CD4-positive, alpha-beta T cell treated with Interleukin-4 for 1 hour (primary cell): ENCODE data around the gene SPINK13.
"Not testable (repeated sequence)": the region's sequence is repeated elsewhere in the genome, so short reads cannot be mapped to it uniquely, and the experiment has no call there.

Source experiments
- DNase-seq, 2 donors: peaks; one replicate each; pipeline ENCODE4 v3.0.0-alpha.2; 2020 to 2022

Gene SPINK13

GRCh38 chr5:148268566-148268965 is at the start of gene SPINK13:
SPINK13 (plus strand) TSS chr5:148268794; CDS start chr5:148270073, 1,279 bp downstream.
- DNase-seq = no peak

- no peak for DNase-seq
Measured at GRCh38 chr5:148221508-148221907, 47.1 kb upstream of the SPINK13 start.

GRCh38 chr5:148224117-148224742 is 44.4 kb upstream of the SPINK13 start:
- DNase-seq = no peak

GRCh38 chr5:148228392-148228984 is 40.1 kb upstream of the SPINK13 start:
- DNase-seq = no peak

- DNase-seq = no peak
Measured at GRCh38 chr5:148229840-148230239, 38.8 kb upstream of the SPINK13 start.

- DNase-seq = no peak
Measured at GRCh38 chr5:148230240-148230639, 38.4 kb upstream of the SPINK13 start.

- DNase-seq = no peak
Measured at GRCh38 chr5:148237785-148238417, 30.7 kb upstream of the SPINK13 start.

GRCh38 chr5:148238418-148238794 is 30.2 kb upstream of the SPINK13 start, which contains the start of gene MARCOL:
MARCOL (plus strand) TSS chr5:148238525; CDS start chr5:148238598, 73 bp downstream.
- DNase-seq = no peak

- no peak for DNase-seq
Measured at GRCh38 chr5:148248894-148249293, 19.7 kb upstream of the SPINK13 start.

- DNase-seq = no peak
Measured at GRCh38 chr5:148255456-148255855, 13.1 kb upstream of the SPINK13 start.

- DNase-seq = no peak
Measured at GRCh38 chr5:148259288-148259687, 9.3 kb upstream of the SPINK13 start.

GRCh38 chr5:148261221-148261620 is 7.4 kb upstream of the SPINK13 start:
- DNase-seq = no peak

GRCh38 chr5:148267962-148268361 is 632 bp upstream of the SPINK13 start:
- no peak for DNase-seq

- DNase-seq = not testable (repeated sequence)
Measured at GRCh38 chr5:148275129-148275528, 6.5 kb downstream of the SPINK13 start.

GRCh38 chr5:148280893-148281292 is 12.3 kb downstream of the SPINK13 start:
- DNase-seq = not testable (repeated sequence)

- DNase-seq = not testable (repeated sequence)
Measured at GRCh38 chr5:148281336-148281735, 12.7 kb downstream of the SPINK13 start.

- DNase-seq = peak in 1 of 2 donors; percentile 6
Measured at GRCh38 chr5:148290271-148291195, 21.9 kb downstream of the SPINK13 start.

- no peak for DNase-seq
Measured at GRCh38 chr5:148297731-148298130, 29.1 kb downstream of the SPINK13 start.

- DNase-seq = no peak
Measured at GRCh38 chr5:148306446-148306845, 37.9 kb downstream of the SPINK13 start.

GRCh38 chr5:148309019-148309418 is 40.4 kb downstream of the SPINK13 start:
- no peak for DNase-seq

GRCh38 chr5:148309746-148310145 is 41.2 kb downstream of the SPINK13 start:
- no peak for DNase-seq

- DNase-seq = no peak
Measured at GRCh38 chr5:148311484-148311883, 42.9 kb downstream of the SPINK13 start.

GRCh38 chr5:148312153-148312552 is 43.6 kb downstream of the SPINK13 start, which contains the start of gene SPINK7:
SPINK7 (plus strand) TSS chr5:148312423; CDS start chr5:148312484, 61 bp downstream.
- no peak for DNase-seq
